Fibroblast of skin of left quadriceps (primary cell): ENCODE measurements around the gene TMC7.
"Not testable (repeated sequence)": the region's sequence is repeated elsewhere in the genome, so short reads cannot be mapped to it uniquely, and the experiment has no call there.

Experiments
- DNase-seq, 2 experiments: peaks; one replicate each; pipeline ENCODE4 v3.0.0-alpha.2; 2013; ENCODE audit warnings: low read depth in 2 of 2

The TMC7 gene

DNA sequence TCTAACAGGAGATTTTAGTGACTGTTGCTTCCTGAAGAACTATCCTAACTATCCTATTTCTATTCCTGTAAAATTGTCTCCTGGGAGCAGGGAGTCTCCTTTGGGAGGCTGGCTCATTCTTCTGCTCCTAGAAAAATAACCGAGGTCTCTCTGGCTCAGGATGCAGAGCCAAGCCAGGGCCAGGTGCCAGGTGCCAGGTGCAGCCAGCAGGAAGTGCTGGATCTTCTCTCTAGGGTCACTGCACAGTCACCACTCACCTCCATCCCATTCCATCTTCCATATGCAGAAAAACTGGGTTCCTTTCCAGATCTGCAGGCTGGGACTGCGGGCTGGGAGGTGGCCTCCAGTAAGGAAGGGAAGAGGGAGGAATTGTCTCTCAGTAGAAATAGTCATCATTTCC, 3.8 kb upstream of the TMC7 start:
- no peak for DNase-seq

GRCh38 chr16:18984435-18985005, 786 bp downstream of the TMC7 start:
- DNase-seq, result no peak

DNA sequence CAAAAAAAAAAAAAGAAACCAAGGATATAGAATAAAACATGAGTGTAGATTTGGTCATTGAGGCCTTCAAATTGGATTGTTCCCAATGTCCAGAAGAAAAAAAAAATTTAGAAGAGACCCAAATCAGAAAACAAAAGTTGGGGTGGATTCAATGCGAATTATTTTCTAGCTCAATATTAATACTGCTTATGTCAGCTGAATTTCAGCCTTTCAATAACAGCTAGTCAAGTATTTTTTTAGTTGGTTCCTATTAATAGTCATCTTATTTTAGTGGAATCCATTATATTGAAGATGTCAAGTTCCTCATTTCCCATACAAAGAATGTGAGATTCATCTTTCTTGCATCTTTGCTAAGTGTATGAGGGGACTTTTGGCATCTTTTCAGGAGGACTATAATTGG, 1.5 kb downstream of the TMC7 start:
- not testable (repeated sequence) for DNase-seq

DNA sequence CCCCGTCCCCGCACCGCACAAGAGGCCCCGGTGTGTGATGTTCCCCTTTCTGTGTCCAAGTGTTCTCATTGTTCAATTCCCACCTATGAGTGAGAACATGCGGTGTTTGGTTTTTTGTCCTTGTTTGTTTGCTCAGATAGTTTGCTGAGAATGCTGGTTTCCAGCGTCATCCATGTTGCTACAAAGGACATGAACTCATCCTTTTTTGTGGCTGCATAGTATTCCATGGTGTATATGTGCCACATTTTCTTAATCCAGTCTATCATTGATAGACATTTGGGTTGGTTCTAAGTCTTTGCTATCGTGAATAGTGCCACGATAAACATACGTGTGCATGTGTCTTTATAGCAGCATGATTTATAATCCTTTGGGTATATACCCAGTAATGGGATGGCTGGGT, 8.0 kb downstream of the TMC7 start:
- DNase-seq, result not testable (repeated sequence)

DNA sequence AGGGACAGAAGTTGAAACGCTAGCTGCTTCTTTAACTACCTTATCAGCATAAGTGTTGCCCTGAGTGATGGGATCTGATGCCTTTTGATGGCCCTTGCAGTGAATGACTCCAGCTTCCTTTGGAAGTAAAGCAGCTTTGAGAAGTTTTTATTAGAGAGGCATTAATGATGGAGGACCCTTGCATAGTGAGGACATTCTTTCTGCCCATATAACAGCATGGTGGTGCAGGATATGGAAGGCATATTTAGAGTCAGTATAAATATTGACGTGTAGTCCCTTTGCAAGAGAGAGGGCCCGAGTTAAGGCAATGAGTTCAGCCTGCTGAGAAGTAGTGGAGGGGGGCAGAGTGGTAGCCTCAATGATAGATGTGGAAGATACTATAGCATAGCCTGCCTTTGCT, 9.8 kb downstream of the TMC7 start:
- DNase-seq, result not testable (repeated sequence)

DNA sequence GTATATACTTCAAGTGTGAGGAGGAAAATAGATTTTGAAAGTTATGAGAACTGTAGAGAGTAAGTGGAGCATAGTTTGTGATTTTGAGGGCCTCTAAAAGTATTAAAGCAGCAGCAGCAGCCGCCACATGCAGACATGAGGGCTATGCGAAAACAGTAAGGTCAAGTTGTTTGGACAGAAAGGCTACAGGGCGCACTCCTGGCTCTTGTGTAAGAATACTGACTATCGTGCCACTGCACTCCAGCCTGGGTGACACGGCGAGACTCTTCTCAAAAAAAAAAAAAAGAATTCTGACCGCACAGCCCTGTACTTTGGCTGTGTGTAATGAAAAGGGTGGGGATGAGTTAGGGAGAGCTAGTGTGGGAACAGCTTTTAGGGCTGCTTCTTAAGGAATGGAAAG, 10.4 kb downstream of the TMC7 start:
- not testable (repeated sequence) for DNase-seq

- not testable (repeated sequence) for DNase-seq
Measured at GRCh38 chr16:18995406-18995805, 11.7 kb downstream of the TMC7 start.

GRCh38 chr16:18996536-18996935, 12.8 kb downstream of the TMC7 start:
- not testable (repeated sequence) for DNase-seq

GRCh38 chr16:18997001-18997400, 13.3 kb downstream of the TMC7 start:
- not testable (repeated sequence) for DNase-seq

GRCh38 chr16:18999045-18999393, 15.3 kb downstream of the TMC7 start:
- no peak for DNase-seq

DNA sequence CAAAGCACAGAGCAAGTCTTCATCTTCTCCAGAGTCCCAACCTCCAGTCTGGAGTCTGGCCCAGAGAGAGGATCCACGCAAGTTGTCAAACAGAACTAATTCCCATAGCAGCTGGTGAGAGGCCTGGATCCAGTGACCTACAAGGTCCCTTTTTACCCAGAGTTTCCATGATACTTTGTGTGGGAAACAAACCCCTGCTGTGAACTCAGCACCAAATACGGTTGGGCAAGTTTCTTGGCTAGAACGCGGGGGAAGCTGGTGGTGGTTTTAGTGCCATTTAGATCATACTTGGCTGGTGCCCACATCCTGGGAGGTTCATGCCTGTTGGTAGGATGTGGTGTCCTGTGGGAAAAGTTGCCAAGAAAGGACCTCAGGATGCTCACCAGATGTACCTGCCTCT, 18.1 kb downstream of the TMC7 start:
- no peak for DNase-seq

DNA sequence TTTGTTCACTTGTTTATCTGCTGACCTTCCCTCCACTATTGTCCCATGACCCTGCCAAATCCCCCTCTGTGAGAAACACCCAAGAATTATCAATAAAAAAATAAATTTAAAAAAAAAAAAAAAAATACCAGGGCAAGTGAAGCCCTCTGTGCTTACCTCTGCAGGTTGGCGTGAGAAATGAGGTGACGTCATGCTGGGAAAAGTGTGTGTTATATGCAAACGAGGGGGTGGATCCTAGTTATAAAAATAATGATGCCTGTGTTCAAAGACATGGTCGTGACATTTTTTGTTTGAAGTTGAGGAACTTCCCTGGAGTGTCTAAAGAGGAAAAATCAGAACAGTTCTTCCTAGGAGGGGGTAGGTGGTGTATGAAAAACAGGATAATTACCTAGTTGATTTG, 20.2 kb downstream of the TMC7 start:
- DNase-seq, result no peak

DNA sequence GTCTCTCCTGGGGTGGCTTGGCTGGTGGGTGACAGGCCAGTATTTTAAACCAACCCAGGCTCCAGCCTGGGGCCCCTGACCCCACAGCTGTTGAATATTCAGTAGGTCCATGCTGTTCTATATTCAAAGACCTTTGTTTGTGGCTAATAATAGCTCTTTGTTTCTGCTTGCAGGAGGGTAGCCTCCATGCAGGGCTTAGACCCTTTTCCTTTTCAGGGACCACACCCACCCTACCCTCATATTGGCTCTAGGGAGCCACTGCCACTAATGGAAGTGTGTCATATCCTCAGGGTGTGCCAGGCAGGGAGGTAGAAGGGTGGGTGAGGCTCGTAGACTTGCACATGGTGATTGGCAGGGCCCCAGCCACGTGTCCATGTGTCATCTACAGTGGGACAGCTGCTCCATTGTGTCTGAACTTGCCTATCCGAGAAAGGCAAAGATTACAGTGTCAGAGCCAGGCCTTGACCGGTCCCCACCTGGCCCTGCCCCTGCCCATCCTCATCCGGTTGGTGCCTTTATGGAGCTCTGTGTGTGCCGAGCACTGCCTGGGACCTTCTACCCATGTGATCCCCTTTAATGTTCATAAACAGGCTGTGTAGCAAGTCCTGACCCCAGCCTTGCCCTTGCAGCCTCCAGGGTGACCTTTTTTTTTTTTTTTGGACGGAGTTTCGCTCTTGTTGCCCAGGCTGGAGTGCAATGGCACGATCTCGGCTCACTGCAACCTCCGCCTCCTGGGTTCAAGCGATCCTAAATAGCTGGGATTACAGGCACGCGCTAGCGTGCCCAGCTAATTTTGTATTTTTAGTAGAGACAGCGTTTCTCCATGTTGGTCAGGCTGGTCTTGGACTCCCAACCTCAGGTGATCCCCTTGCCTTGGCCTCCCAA, 22.1 kb downstream of the TMC7 start:
- DNase-seq, result no peak

- DNase-seq, result no peak
Measured at GRCh38 chr16:19006446-19007315, 22.9 kb downstream of the TMC7 start.

DNA sequence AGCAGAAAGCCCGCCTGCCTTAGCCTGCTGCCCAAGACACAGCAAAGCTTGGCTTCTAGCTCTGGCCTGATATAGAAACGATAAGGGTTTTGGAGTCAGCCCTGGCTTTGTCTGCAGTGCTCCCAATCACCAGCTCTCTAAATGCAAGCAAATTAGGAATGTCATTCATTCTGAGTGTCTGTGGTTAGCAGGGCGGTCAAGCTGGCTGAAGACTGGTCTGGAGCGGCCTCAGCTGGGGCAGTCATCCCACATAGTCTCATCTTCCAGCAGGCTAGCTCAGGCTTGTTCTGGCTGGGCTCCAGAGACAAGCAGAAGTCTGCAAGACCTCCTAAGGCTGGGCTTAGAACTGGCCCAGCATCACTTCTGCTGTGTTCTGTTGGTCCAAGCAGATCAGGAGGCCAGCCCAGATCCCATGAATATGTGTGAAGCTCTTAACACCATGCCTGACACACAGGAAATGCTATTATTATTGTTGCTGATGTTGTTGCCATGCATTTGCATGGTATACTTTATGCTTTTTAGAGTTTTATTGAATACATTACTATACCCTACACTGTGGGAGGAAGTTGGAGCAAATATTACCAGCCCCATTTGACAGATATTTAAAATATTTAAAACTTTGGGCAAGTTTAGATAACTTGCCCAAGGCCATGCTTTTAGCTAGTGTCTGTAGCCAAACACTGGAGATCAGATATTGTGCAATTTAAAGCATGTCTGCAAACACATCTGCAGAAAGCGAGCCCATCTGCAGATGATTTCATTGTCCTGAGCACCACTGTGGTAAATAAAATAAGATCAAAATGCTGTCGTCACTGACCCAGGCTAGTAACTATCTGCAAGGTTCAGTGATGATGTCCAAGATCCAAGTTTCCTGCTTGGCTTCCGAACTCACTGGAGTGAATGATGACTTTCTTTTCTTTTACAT, 24.8 kb downstream of the TMC7 start:
- DNase-seq, result no peak

DNA sequence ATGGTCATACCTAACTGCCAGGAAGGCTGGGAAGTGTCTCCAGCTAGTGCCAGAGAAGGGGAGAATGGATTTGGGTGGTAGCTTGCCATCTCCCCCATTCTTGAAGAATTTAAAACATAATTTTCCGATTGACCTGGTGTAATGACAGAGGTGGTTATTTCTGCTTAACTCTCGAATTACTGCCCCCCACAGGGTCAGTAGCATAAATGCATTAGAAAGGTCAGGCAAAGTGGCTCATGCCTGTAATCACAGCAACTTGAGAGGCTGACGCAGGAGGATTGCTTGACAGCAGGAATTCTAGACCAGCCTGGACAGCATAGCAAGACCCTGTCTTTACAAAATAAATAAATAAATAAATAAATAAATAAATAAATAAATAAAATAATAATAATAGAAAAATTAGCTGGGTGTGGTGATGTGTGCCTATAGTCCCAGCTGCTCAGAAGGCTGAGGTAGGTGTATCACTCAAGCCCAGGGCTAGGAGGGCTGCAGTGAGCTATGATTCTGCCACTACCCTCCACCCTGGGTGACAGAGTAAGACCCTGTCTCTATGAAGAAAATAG, 27.5 kb downstream of the TMC7 start:
- no peak for DNase-seq

DNA sequence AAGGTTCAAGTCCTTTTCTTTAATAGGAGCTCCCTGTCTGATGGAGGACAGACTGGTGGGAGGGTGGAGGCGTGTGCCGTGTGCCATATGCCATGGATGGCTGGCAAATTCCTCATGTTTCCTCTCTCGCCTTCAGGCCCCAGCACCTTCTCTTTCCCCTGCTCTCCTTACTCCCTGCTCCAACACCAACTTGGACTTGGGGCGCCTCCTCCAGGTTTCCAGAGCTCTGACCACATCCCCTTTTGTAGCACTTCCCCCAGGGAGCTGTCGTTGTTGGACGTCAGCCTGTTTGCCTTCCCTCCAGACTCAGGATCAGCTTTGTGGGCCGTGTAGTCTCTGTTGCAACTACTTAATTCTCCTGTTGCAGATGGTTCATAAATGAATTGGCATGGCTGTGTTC, 30.7 kb downstream of the TMC7 start:
- no peak for DNase-seq

GRCh38 chr16:19017179-19017578, 33.4 kb downstream of the TMC7 start:
- DNase-seq, result no peak

DNA sequence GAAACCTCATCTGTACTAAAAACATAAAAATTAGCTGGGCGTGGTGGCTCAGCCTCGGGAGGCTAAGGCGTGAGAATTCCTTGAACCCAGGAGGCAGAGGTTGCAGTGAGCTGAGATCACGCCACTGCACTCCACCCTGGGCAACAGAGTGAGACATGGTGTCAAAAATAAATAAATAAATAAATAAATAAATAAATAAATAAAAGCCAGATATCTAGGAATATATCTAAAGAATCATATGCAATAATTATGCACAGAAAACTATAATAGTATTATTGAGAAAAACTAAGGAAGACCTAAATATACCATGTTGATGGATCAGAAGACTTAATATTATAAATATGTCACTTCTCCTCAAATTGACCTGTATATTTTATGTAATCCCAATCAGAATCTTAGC, 37.0 kb downstream of the TMC7 start:
- DNase-seq, result no peak

GRCh38 chr16:19021747-19022146, 38.0 kb downstream of the TMC7 start:
- no peak for DNase-seq

- DNase-seq, result no peak
Measured at GRCh38 chr16:19027416-19027815, 43.7 kb downstream of the TMC7 start.
